ENCODE results near the gene SORL1.
A peak's percentile ranks its signal among the peaks of the same experiment; 100 is the strongest.
"Not testable (repeated sequence)": the region's sequence is repeated elsewhere in the genome, so short reads cannot be mapped to it uniquely, and the experiment has no call there.

Gene SORL1

GRCh38 chr11:121451986-121452608, at the start of gene SORL1:
Gene SORL1, plus strand, starts transcription at chr11:121452314. Its CDS starts 18 bp downstream, at chr11:121452332.
- DNase-seq = peak; percentile 91

DNA sequence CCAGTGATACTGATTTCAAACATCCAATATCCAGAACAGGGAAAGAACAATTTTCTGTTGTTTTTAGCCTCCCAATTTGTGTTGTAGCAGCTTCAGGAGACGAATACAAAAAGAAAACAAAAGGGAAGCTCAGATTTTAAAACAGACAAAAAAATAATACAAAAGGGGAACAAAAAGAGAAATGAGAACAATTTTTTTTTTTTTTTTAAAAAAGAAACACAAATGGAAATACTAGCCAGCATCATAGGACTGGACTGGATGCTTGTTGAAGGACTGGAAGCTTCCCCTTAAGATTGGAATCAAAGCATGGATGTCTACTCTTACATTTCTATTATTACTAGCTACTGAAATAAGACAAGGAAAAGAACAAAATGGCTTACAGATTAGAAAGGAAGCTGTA, 46.5 kb upstream of the SORL1 start:
- DNase-seq = no peak

GRCh38 chr11:121406291-121406690, 45.8 kb upstream of the SORL1 start:
- no peak for DNase-seq

GRCh38 chr11:121408830-121409229, 43.3 kb upstream of the SORL1 start:
- no peak for DNase-seq

GRCh38 chr11:121410041-121410440, 42.1 kb upstream of the SORL1 start:
- not testable (repeated sequence) for DNase-seq

- not testable (repeated sequence) for DNase-seq
Measured at GRCh38 chr11:121411330-121411729, 40.8 kb upstream of the SORL1 start.

GRCh38 chr11:121412000-121412587, 40.0 kb upstream of the SORL1 start:
- no peak for DNase-seq

DNA sequence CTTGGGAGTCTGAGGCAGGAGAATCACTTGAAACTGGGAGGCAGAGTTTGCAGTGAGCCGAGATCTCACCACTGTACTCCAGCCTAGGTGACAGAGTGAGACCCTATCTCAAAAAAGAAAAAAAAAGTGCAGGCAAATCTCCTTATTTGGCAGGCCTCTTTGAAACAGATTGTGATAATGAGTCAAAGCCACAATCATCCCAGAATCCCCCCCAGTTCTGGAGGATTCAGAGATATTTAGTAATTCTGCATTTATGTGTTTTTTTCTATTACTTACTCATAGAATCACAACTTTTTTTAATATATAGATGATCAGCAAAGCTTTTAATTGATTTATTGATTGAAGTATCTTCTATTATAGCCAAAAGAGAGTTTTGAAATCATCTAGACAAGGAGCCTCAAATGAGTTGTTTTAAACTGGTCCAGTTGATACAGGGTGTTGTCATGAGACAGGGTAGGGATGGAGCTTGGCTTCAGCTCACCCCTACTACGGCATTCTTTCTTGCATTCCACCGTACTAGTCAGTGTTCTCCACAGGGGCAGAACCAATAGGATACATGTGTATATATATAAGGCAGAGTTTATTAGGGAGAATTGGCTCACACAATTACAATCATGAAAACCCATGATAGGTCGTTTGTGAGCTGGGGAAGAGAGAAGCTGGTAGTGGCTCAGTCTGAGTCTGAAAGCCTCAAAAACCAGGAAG, 39.3 kb upstream of the SORL1 start:
- no peak for DNase-seq

GRCh38 chr11:121414141-121414913, 37.8 kb upstream of the SORL1 start:
- no peak for DNase-seq

- peak; percentile 55 for DNase-seq
Measured at GRCh38 chr11:121415856-121416255, 36.3 kb upstream of the SORL1 start.

- peak; percentile 66 for DNase-seq
Measured at GRCh38 chr11:121417055-121417551, 35.0 kb upstream of the SORL1 start.

- DNase-seq = no peak
Measured at GRCh38 chr11:121417607-121418006, 34.5 kb upstream of the SORL1 start.

DNA sequence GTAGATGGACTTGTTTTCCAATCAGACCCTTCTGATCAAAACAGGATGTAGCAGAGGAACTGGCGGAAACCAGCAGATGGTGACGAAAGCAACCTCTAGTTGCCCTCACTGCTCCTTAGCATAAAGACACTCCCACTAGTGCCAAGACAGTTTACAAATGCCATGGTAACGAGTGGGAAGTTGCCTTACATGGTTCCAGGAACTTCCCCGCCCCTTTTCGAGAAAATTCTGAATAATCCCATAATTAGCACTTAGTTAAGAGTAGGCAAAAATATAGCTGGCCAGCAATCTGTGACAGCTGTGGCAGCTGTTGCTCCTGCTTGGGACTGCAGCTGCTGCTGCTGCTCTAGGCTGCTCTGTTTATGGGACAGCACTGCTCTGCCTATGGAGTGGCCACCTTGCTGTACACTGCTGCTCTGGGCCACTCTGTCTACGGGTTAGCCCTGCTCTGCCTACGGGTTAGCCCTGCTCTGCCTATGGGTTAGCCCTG, 33.4 kb upstream of the SORL1 start:
- peak; percentile 52 for DNase-seq

DNA sequence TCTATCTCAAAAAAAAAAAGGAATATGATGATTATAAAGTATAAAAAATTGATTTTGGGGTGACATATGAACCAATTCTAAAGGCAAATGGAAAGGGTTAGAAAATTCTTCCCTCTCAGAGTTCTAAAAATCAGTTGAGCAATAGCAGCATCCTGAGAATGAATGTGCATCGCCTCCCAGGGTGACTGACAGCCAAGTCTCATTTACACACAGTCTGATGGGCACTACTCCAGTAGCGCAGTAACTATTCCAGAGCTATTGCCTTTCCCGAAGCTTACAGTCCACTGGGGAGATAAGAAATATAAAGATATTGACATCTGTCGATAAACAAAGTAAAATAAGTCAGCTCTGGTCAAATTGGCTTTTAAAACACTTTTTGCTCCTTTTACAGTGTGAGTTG, 32.3 kb upstream of the SORL1 start:
- DNase-seq = no peak

- no peak for DNase-seq
Measured at GRCh38 chr11:121420398-121420797, 31.7 kb upstream of the SORL1 start.

GRCh38 chr11:121421149-121421901, 30.8 kb upstream of the SORL1 start:
- DNase-seq = no peak

- no peak for DNase-seq
Measured at GRCh38 chr11:121422675-121423074, 29.4 kb upstream of the SORL1 start.

- DNase-seq = no peak
Measured at GRCh38 chr11:121425828-121426227, 26.3 kb upstream of the SORL1 start.

DNA sequence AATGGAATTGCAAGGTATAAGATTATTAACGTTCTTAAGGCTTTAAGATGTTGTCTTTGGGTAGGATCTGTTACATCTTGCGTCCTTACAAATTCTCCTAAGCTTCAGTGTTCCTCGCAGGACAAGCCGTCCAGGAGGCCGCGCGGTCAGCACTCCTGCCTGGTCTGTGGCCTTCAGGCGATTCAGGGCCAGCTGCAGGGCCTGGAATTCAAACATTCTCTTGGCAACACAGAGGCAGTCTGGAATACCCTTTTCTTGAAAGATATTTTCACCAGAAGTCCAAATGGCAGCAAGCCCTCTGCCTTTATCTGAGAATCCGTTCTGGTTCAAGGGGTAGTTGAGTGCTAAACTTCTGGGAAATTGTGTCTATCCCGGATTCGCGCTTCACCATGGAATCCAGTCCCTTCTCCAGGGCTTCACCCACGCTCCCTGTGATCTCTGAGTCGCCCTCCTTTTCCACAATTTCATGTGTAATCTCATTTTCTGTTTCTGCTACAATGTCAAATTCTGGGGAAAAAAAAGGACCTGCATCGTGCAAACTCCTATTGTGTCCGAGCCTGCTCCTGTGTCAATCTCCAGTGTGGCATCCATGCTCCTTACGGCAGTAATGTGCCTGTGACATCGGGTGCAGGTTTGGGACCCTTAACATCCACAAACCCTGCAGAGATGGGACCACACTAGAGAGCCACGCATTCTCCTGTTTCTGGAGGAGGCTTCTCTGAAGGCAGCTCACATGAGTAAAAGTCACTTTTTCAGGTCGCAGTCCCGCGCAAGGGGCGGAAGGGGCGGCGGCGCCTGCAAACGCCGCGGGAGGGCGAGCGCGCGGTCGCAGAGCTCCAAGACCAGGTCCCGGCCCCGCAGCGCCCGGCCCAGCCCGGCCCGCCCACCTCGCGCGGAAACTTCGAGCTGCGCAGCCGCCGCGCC, 25.4 kb upstream of the SORL1 start:
- peak; percentile 65 for DNase-seq

GRCh38 chr11:121427400-121427744, 24.7 kb upstream of the SORL1 start:
- no peak for DNase-seq

DNA sequence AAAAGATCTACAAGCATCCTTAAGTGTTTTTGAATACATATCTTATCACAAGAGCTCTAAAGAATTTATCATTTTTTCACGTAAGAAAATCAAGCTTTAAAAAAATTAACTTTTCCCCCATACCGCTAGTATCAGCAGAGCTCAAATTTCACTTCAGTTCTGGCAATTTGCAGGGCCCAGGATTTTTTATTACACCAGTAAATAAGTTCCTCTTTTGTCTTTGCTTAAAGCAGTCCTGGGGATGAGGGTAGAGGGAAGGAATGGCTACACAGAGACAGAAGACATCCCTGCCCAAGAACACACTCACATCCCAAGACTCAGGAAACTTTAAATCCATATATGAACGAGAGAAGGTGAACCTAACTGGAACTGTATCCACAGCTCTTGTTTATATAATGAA, 22.6 kb upstream of the SORL1 start:
- no peak for DNase-seq

Measured in NCI-H69 (cell line).